ENCODE measurements around the gene MT1B. TPM values are rescaled to one million over a fixed set of nuclear protein-coding genes. Genes with fewer than 3 reads are reported as not detected.
A peak's percentile ranks its signal among the peaks of the same experiment; 100 is the strongest.
"Not testable (repeated sequence)": the region's sequence is repeated elsewhere in the genome, so short reads cannot be mapped to it uniquely, and the experiment has no call there.

MT1B gene
- total and polyA plus RNA-seq, 7 donors = not detected

DNA sequence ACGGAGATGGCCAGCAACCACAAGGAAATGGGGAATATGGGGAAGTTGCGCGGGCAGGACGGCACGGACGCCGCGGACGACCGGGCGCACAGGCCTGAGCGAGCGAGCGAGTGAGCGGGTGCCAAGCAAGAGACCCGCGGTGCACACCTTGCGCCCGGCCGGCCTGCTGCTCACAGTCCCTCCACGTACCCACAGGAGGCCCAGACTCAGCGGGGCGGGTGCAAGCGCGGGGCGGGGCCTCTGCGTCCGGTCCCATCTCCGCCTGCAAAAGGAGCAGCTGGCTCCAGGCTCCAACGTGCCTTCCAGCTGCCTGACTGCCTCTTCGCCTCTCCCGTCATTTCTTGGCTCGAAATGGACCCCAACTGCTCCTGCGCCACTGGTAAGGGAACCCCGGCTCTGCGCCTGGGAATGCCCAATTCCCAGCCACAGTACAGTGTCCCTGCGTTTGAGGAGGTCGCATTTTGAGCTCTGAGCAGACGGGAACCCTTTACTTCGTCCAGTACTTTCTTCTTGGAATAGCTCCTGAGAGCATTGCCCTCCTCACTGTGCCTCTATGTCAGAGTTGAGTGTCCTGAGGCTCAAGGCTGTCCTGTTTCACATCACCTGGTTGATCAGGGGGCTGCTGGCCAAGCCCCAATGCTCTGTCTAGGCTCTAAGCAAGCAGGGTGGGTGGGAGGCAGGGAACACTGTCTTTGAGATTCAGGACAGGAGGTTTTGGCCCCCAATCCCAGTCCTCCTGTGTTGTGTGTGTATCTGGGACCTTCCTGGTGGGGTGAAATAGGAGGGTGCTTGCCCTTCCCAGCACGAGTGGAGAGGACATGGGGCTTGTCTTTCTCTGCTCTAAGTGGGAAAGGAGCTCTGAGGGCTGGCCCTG is 34.2 kb upstream of the MT1B start:
- no peaks in the 10 kb centered on the region for H3K9me3 ChIP-seq
- intact Hi-C loops (cut with DNase I) = no loop called here
- WGBS, 3 donors = 2 to 3% (median 3%) methylated on average over 30 to 41 of the region's 41 CpGs
- H3K4me1 ChIP-seq = peaks cover 7% of the 10 kb centered on the region
- TF ChIP-seq, protein P1, sequence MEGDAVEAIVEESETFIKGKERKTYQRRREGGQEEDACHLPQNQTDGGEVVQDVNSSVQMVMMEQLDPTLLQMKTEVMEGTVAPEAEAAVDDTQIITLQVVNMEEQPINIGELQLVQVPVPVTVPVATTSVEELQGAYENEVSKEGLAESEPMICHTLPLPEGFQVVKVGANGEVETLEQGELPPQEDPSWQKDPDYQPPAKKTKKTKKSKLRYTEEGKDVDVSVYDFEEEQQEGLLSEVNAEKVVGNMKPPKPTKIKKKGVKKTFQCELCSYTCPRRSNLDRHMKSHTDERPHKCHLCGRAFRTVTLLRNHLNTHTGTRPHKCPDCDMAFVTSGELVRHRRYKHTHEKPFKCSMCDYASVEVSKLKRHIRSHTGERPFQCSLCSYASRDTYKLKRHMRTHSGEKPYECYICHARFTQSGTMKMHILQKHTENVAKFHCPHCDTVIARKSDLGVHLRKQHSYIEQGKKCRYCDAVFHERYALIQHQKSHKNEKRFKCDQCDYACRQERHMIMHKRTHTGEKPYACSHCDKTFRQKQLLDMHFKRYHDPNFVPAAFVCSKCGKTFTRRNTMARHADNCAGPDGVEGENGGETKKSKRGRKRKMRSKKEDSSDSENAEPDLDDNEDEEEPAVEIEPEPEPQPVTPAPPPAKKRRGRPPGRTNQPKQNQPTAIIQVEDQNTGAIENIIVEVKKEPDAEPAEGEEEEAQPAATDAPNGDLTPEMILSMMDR (IDR thresholded peaks at IDR 0.05) = no peak
- H3K36me3 ChIP-seq (ENCODE audit: insufficient read depth in 1 of 2, low read depth in 1 of 2) = no peaks in the 10 kb centered on the region
- ATAC-seq (peak; percentile 91 to 96 (median 94)), DNase-seq (peak; percentile 89 to 91)
- peak overlapping the region; percentile 75 for H3K27ac ChIP-seq
- peak overlapping the region; percentile 64 for H3K4me3 ChIP-seq
- no peaks in the 10 kb centered on the region for H3K27me3 ChIP-seq (ENCODE audit: insufficient read depth in 3 of 3, low read length in 2 of 3)

DNA sequence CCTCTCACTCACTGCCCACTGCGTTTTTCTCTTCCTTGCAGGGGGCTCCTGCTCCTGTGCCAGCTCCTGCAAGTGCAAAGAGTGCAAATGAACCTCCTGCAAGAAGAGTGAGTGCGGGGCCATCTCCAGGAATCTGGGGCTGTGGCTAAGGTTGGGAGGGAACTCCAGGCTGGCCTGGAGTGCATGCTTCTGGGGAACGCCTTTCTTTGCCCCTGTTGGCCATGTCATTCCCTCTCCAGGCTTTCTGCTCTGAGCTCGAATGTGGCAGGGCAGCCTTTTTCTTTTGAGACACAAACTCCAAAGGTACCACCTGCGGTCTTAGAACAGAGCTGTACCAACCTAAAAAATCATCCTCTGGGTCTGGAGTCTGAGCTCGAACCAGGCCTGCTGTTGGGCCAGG is 33.5 kb upstream of the MT1B start:
- 79 to 93% (median 83%) methylated on average over 6 of the region's 6 CpGs for WGBS, 3 donors
- no peaks in the 10 kb centered on the region for H3K27me3 ChIP-seq (ENCODE audit: insufficient read depth in 3 of 3, low read length in 2 of 3)

DNA sequence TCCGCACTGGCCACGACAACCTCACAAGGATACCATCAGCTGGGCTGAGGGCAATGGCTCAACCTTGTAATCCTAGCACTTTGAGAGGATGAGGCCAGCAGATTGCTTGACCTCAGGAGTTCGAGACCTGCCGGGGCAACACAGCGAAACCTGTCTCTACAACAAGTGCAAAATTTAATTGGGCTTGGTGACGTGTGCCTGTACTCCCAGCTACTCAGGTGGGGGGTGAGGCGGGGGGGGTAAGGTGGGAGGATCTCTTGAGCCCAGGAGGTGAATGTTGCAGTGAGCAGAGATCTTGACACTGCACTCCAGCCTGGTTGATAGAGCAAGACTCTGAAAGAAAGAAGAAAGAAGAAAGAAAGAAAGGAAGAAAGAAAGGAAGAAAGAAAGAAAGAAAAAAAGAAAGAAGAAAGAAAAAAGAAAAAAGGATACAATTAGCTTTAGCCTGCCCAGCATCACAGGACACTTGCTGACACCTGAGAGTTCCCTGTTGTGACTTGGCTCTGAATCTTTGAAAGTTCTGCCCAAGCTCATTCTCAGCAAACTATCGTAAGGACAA is 31.3 kb upstream of the MT1B start:
- intact Hi-C loops (cut with DNase I) = no loop called here
- no peak for DNase-seq

More for the DNA sequence above, 33.5 kb upstream of the MT1B start:
- Histone ChIP-seq H3K36me3 (ENCODE audit: insufficient read depth in 1 of 2, low read depth in 1 of 2) (no peaks in the 10 kb centered on the region), H3K9me3 (no peaks in the 10 kb centered on the region), H3K27ac (no peak overlapping the region), H3K4me1 (peaks cover 7% of the 10 kb centered on the region), H3K4me3 (peak overlapping the region; percentile 64)
- TF ChIP-seq, protein P1 (IDR thresholded peaks at IDR 0.05) = no peak
- intact Hi-C loops (cut with DNase I) = no loop called here
- DNase-seq (no peak), ATAC-seq (no peak)

DNA sequence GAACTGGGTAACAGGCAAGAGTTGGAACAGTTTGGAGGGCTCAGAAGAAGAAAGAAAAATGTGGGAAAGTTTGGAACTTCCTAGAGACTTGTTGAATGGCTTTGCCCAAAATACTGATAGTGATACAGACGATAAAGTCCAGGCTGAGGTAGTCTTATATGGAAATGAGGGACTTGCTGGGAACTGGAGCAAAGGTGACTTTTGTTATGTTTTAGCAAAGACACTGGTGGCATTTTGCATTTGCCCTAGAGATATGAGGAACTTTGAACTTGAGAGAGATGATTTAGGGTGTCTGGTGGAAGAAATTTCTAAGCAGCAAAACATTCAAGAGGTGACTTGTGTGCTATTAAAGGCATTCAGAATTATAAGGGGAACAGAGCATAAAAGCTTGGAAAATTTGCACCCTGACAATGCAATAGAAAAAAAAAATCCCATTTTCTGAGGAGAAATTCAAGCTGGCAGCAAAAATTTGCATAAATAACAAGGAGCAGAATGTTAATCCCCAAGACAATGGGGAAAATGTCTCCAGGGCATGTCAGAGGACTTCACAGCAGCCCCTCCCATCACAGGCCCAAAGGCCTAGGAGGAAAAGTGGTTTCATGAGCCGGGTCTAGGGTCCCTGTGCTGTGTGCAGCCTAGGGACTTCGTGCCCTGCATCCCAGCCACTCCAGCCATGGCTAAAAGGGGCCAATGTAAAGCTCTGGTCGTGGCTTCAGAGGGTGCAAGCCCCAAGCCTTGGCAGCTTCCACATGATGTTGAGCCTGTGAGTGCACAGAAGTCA is 29.8 kb upstream of the MT1B start:
- H3K27me3 ChIP-seq (ENCODE audit: insufficient read depth in 3 of 3, low read length in 2 of 3); ATAC-seq; intact Hi-C loops (cut with DNase I); DNase-seq; H3K36me3 ChIP-seq (ENCODE audit: insufficient read depth in 1 of 2, low read depth in 1 of 2); H3K9me3 ChIP-seq; H3K27ac ChIP-seq; H3K4me3 ChIP-seq: not testable (repeated sequence)
- peaks cover 24% of the 10 kb centered on the region for H3K4me1 ChIP-seq
- WGBS, 3 donors = 83 to 90% (median 89%) methylated on average over 4 of the region's 4 CpGs

More for the DNA sequence above, 31.3 kb upstream of the MT1B start:
- Histone ChIP-seq H3K27me3 (ENCODE audit: insufficient read depth in 3 of 3, low read length in 2 of 3) (no peaks in the 10 kb centered on the region), H3K4me3 (no peak overlapping the region), H3K36me3 (ENCODE audit: insufficient read depth in 1 of 2, low read depth in 1 of 2) (no peaks in the 10 kb centered on the region), H3K27ac (no peak overlapping the region), H3K9me3 (no peaks in the 10 kb centered on the region), H3K4me1 (peaks cover 11% of the 10 kb centered on the region)
- ATAC-seq = no peak
- 47 to 92% (median 50%) methylated on average over 8 of the region's 8 CpGs for WGBS, 3 donors
- TF ChIP-seq, protein P1 (IDR thresholded peaks at IDR 0.05) = no peak

DNA sequence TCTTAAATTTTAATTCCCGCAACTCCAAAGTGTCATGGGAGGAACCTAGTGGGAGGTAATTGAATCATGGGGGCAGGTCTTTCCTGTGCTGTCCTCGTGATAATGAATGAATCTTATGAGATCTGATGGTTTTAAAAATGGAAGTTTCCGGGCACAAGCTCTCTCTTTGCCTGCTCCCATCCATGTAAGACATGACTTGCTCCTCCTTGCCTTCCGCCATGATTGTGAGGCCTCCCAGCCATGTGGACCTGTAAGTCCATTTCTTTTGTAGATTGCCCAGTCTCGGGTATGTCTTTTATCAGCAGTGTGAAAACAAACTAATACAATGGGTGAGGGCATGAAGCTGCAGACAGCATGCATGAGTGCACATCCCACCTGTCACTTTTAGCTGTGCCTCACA is 28.5 kb upstream of the MT1B start:
- ATAC-seq; DNase-seq; H3K9me3 ChIP-seq; H3K27ac ChIP-seq; H3K27me3 ChIP-seq (ENCODE audit: insufficient read depth in 3 of 3, low read length in 2 of 3); intact Hi-C loops (cut with DNase I); H3K36me3 ChIP-seq (ENCODE audit: insufficient read depth in 1 of 2, low read depth in 1 of 2); H3K4me3 ChIP-seq: not testable (repeated sequence)
- peaks cover 21% of the 10 kb centered on the region for H3K4me1 ChIP-seq
- WGBS, 3 donors = 90 to 95% (median 91%) methylated on average over 5 of the region's 5 CpGs
